Activated naive CD8-positive, alpha-beta T cell (primary cell): ENCODE measurements around the gene SMYD4.
A peak's percentile ranks its signal among the peaks of the same experiment; 100 is the strongest.
"Not testable (repeated sequence)": the region's sequence is repeated elsewhere in the genome, so short reads cannot be mapped to it uniquely, and the experiment has no call there.

Experiments used
- H3K27ac Mint-ChIP-seq: one replicate; pipeline ENCODE4 v1.8.0; 2021; ENCODE audit warnings: mixed read lengths
- H3K27me3 Mint-ChIP-seq: one replicate; pipeline ENCODE4 v1.8.0; 2021; ENCODE audit warnings: mixed read lengths
- H3K36me3 Mint-ChIP-seq: one replicate; pipeline ENCODE4 v1.8.0; 2021; ENCODE audit warnings: mixed read lengths
- H3K4me1 Mint-ChIP-seq: one replicate; pipeline ENCODE4 v1.8.0; 2021; ENCODE audit warnings: low read depth, mixed read lengths
- H3K4me3 Mint-ChIP-seq: one replicate; pipeline ENCODE4 v1.8.0; 2021; ENCODE audit warnings: mild to moderate bottlenecking, mixed read lengths
- H3K9me3 Mint-ChIP-seq: one replicate; pipeline ENCODE4 v1.8.0; 2021; ENCODE audit warnings: low read depth, mixed read lengths

SMYD4 gene

DNA sequence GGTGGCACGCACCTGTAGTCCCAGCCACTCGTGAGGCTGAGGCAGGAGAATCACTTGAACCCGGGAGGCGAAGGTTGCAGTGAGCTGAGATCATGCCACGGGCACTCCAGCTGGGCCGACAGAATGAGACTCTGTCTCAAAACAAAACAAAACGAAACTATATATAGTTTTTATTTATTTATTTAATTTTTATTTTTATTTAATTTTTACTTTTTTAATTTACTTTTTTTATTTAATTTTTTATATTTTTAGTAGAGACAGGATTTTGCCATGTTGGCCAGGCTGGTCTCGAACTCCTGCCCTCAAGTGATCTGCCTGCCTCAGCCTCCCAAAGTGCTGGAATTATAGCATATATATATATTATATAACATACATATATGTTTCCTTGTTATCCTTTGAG is 26.8 kb upstream of the SMYD4 start:
- H3K4me3 Mint-ChIP-seq, H3K27ac Mint-ChIP-seq, H3K9me3 Mint-ChIP-seq, H3K27me3 Mint-ChIP-seq, H3K4me1 Mint-ChIP-seq, H3K36me3 Mint-ChIP-seq: not testable (repeated sequence)

DNA sequence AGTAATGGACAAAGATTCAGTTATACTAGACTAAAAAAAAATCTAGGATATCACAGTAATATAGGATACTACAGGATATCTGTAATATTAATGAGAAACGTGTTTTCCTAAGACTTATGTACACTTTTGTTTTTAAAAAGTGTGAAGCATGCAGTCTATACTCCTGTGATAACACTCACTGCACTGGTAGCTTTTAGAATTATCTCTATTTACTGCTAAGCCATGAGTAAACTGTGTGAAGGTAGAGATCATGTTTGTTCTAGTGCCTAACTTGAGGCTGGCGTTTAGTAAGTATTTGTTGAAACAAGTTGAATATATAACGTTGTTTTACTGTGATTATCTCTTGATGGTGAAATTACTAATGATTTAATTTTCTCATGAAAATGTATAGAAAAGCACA is 24.0 kb upstream of the SMYD4 start:
- H3K9me3 Mint-ChIP-seq: no peaks in the 10 kb centered on the region

DNA sequence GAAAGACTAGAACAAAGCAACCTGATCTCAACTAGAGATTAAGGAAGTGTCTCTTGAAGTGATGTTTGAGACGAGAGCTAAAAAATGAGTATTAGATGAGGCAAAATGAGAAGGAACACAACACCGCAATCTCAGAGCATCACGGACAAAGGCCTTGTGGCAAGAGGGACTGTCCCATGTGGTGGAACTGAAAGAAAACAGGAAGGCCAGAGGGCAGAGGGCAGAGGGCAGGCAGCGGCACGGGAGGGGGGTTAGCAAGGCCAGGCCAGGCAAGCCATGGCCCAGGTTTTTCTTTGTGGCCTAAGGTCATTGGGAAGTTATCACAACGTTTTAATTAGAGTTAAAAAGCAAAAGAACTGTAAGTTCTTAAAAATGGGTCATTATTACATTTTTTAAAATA is 22.6 kb upstream of the SMYD4 start:
- Mint-ChIP-seq H3K4me3 (no peak overlapping the region), H3K27ac (peak overlapping the region; percentile 69), H3K36me3 (peaks cover 7% of the 10 kb centered on the region), H3K4me1 (peaks cover 3% of the 10 kb centered on the region), H3K9me3 (no peaks in the 10 kb centered on the region), H3K27me3 (no peaks in the 10 kb centered on the region)

More for the DNA sequence above, 24.0 kb upstream of the SMYD4 start:
- H3K4me3 Mint-ChIP-seq: no peak overlapping the region
- peaks cover 3% of the 10 kb centered on the region for H3K4me1 Mint-ChIP-seq
- no peaks in the 10 kb centered on the region for H3K27me3 Mint-ChIP-seq
- peaks cover 3% of the 10 kb centered on the region for H3K36me3 Mint-ChIP-seq
- no peak overlapping the region for H3K27ac Mint-ChIP-seq

DNA sequence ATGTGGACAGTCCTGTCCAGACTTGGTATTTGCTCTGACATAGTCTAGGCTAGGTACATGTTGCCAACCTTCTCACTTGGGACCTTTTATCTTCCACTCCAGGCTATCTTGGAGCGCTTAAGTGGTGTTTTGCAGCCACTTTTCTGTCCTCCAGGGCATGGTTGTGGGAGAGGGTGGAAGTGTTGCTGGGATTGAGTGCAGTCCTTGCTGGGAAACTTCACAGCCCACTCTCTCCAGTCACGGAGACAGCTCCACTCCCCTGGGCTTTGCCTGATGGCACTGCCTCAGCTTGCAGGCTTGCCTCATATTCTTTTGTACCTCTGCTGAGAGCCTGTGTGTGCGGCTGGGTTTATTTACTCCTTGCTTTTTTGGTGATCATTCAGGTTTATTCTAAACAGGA is 17.5 kb upstream of the SMYD4 start:
- peaks cover 11% of the 10 kb centered on the region for H3K36me3 Mint-ChIP-seq
- H3K27ac Mint-ChIP-seq: peak overlapping the region; percentile 28
- H3K9me3 Mint-ChIP-seq: no peaks in the 10 kb centered on the region
- peaks cover 3% of the 10 kb centered on the region for H3K4me1 Mint-ChIP-seq
- H3K27me3 Mint-ChIP-seq: no peaks in the 10 kb centered on the region
- H3K4me3 Mint-ChIP-seq: no peak overlapping the region

DNA sequence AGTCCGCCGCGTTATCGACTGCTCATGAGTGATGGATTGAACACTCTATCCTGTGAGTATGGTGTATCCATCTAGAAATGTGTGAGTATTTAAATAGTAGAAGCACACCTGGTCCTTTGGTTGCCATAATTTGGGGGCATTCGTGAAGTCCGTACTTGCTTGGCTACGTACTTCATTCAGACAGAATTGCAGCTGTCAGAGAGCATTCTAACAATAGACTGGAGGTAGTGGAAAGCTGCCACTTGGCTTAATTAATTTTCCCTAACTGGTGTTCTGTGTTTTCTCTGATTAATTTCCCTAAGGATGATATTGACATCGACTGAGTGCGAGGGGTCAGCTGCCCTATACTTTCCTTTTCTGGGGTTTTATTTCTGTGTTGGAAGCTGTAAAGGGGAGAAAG is 14.2 kb upstream of the SMYD4 start:
- H3K4me1 Mint-ChIP-seq: peaks cover 4% of the 10 kb centered on the region
- H3K9me3 Mint-ChIP-seq: no peaks in the 10 kb centered on the region
- no peak overlapping the region for H3K27ac Mint-ChIP-seq
- peaks cover 10% of the 10 kb centered on the region for H3K36me3 Mint-ChIP-seq
- no peak overlapping the region for H3K4me3 Mint-ChIP-seq
- H3K27me3 Mint-ChIP-seq: no peaks in the 10 kb centered on the region

DNA sequence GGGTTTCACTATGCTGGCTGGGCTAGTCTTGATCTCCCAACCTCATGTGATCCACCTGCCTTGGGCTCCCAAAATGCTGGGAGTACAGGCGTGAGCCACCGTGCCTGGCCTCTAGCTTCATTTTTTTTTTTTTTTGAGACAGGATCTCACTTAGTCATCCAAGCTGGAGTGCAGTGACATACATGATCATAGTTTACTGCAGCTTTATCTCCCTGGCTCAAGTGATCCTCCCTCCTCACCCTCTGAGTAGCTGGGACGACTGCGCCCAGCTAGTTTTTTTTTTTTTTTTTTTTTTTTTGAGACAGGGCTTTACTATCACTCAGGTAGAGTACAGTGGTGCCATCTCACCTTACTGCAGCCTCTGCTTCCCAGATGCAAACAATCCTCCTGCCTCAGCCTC is 9.8 kb upstream of the SMYD4 start:
- no peak overlapping the region for H3K4me3 Mint-ChIP-seq
- no peak overlapping the region for H3K27ac Mint-ChIP-seq
- no peaks in the 10 kb centered on the region for H3K27me3 Mint-ChIP-seq
- no peaks in the 10 kb centered on the region for H3K9me3 Mint-ChIP-seq
- H3K36me3 Mint-ChIP-seq: peaks cover 9% of the 10 kb centered on the region
- H3K4me1 Mint-ChIP-seq: peaks cover 24% of the 10 kb centered on the region

DNA sequence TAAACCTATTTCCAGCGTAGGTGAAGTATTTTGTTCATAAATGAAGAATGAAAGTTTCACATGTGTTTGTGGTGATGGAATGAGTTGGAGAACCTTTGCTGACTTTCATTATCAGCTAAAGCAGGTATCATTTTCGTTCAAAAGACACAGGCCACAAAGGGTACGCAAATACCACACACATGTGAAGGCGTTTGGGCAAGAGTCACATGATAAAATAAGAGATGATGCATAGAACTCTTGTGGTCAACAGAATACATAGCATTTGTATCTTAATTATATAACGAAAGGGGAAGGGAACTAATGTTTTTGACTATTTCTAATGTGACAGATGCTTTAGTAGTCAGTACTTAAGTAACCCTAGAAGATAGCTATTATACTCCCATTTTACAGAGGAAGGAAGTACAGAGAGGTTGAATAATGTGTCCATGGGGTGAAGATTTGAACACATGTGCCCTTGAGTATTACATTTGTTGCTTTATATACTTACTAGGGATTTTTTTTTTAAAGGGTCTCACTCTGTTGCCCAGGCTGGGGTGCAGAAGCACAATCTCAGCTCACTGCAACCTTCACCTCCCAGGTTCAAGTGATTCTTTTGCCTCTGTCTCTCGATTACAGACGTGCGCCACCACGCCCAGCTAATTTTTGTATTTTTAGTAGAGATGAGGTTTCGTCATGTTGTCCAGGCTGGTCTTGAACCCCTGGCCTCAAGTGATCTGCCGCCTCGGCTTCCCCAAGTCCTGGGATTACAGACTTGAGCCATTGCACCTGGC is 4.9 kb upstream of the SMYD4 start:
- H3K4me1 Mint-ChIP-seq: peaks cover 49% of the 10 kb centered on the region
- no peaks in the 10 kb centered on the region for H3K27me3 Mint-ChIP-seq
- H3K4me3 Mint-ChIP-seq: peak overlapping the region; percentile 68
- H3K36me3 Mint-ChIP-seq: peaks cover 11% of the 10 kb centered on the region
- H3K9me3 Mint-ChIP-seq: no peaks in the 10 kb centered on the region
- H3K27ac Mint-ChIP-seq: peak overlapping the region; percentile 85

DNA sequence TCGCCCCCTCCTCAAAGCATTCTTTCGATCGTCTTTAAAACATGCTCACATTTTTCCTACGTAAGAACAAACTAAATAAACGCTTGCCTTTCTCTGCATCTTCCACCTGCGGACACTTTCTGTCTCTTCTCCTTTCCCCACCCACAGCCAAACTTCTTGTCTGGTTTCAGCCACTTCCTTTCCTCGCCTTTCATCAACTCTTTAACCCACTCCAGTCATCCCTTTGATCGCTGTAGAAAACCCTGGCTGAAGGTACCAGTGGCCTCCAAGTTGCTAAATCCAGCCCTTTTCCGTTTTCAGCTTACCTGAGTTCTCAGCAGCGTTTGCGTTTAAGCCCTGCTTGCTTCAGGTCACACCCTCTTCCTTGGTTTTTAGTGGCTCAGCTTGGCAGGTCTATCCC is 586 bp upstream of the SMYD4 start:
- Mint-ChIP-seq H3K9me3 (no peaks in the 10 kb centered on the region), H3K4me1 (peaks cover 57% of the 10 kb centered on the region), H3K27me3 (no peaks in the 10 kb centered on the region), H3K27ac (peak overlapping the region; percentile 89), H3K36me3 (peaks cover 11% of the 10 kb centered on the region), H3K4me3 (peak overlapping the region; percentile 95)

DNA sequence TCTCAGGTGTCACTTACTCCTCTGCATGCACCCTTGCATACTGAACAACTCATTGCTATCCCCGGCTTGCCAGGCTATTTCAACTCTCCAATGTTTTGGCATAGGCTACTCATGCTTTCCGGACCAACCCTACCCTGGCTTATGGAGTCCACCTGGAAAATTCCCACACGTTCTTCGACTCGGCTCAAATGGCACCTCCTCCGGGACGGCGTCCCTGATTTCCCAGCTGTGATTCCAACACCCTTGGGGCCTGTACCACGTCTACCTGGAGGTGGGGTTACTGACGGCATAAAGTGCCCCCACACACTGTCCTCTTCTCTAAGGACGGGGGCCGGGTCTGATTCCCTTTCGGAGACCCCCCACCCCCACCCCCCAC is 498 bp downstream of the SMYD4 start:
- peak overlapping the region; percentile 72 for H3K27ac Mint-ChIP-seq
- H3K4me1 Mint-ChIP-seq: peaks cover 52% of the 10 kb centered on the region

DNA sequence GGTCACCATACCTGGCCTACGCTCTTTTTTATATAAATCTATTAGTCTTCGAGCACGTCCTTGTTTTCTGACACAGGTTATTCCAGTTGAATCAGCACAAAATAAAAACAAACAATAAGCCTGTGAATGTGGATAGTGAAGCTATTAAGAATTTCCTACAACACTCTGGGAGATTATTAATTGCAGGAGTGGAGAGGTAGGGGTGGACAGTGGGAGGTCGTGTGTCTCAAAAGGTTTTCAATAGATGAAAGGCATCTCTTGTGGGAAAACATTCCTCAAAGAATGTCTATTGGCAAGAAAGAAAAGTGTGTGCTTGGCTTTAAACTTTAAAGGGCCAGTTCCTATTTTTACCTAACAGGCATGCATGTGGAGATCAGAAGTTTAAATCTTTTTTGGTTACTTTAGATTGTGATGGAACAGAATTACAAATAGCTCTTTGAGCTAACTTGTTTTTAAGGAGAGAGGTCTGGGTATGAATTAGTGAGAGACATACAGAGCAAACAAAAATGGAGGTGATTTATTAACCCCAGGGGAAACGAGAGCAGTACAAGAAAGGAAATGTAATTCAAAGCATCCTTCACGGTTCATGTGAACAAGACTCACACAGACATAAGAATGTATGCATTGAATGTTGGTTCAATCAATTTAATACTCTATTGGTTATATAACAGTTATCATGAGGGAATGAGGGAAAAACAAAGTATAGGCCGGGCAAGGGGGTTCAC is 9.0 kb downstream of the SMYD4 start:
- Mint-ChIP-seq H3K4me3 (no peak overlapping the region), H3K4me1 (peaks cover 34% of the 10 kb centered on the region), H3K27me3 (no peaks in the 10 kb centered on the region), H3K36me3 (peaks cover 4% of the 10 kb centered on the region), H3K9me3 (no peaks in the 10 kb centered on the region), H3K27ac (no peak overlapping the region)

More for the DNA sequence above, 498 bp downstream of the SMYD4 start:
- Mint-ChIP-seq H3K4me3 (peak overlapping the region; percentile 89), H3K27me3 (no peaks in the 10 kb centered on the region), H3K9me3 (no peaks in the 10 kb centered on the region), H3K36me3 (peaks cover 12% of the 10 kb centered on the region)

DNA sequence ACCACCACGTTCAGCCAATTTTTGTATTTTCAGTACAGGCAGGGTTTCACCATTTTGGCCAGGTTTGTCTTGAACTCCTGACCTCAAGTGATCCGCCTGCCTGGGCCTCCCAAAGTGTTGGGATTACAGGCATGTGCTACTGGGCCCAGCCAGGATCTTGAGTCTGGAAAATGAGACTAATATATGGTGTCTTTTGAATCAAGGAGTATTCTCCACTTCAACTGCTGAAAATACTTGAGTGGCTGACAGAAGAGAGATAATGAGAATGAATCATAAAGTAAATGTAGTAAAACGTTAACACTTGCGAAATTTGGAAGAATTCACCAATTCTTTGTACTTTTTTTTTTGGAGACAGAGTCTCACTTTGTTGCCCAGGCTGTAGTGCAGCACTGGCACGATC is 16.6 kb downstream of the SMYD4 start:
- H3K27ac Mint-ChIP-seq: no peak overlapping the region
- no peaks in the 10 kb centered on the region for H3K9me3 Mint-ChIP-seq
- peaks cover 3% of the 10 kb centered on the region for H3K36me3 Mint-ChIP-seq
- H3K4me1 Mint-ChIP-seq: peaks cover 2% of the 10 kb centered on the region
- H3K27me3 Mint-ChIP-seq: no peaks in the 10 kb centered on the region
- H3K4me3 Mint-ChIP-seq: no peak overlapping the region

DNA sequence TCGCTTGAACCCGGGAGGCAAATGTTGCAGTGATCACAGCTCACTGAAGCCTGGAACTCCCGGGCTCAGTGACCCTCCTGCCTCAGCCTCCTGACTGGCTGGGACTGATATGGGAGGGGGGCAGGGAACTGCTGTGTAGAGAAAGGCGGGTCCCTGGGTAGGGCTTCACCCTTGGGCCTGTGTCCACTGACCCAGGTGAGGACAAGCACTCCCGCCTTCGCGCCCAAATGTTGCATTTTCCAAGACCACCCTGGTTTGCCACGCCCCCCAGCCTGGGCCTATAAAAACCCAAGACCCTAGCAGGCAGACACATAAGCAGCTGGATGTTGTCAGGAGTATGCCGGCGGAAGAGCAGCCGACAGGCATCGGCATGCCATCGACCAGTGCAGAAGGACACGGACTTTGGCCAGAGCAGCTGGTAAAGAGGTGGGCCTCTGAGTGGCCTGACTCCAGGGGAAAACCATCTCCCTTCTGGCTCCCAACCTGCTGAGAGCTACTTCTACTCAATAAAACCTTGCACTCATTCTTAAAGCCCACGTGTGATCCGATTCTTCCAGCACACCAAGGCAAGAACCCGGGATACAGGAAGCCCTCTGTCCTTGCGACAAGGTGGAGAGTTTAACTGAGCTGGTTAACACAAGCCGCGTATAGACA is 19.1 kb downstream of the SMYD4 start:
- no peak overlapping the region for H3K27ac Mint-ChIP-seq
- peaks cover 6% of the 10 kb centered on the region for H3K36me3 Mint-ChIP-seq
- no peaks in the 10 kb centered on the region for H3K4me1 Mint-ChIP-seq
- H3K27me3 Mint-ChIP-seq: no peaks in the 10 kb centered on the region
- no peaks in the 10 kb centered on the region for H3K9me3 Mint-ChIP-seq
- H3K4me3 Mint-ChIP-seq: no peak overlapping the region

DNA sequence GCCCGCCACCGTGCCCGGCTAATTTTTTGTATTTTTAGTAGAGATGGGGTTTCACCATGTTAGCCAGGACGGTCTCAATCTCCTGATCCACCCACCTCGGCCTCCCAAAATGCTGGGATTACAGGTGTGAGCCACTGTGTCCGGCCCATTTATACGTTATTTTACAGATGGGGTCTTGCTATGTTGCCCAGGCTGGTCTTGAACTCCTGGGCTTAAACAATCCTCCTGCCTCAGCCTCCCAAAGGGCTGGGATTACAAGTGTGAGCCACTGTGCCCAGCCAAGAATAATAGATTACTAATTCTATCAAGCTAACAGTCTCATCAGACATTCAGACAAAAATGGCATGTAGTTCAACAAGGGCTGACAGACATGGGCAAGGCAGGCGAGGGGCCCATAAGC is 19.9 kb downstream of the SMYD4 start:
- not testable (repeated sequence) for H3K36me3 Mint-ChIP-seq

DNA sequence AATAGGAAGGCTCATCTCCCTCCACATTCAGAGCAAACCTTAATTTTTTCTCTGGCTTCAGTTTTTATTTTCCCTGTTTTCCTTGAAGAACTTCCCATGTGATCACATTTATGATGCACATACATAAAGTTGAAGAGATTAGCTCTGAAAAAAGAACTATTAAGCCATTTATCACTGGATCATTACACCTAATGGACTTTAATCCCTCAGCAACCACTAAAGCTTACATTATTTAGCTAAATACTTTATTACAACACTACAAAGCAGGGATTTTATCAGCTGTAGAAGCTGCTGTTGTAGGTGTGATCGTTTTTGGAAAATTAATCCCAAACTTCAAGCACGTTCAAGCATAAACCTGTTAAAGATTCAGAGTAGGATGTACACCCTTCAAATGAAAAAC is 21.1 kb downstream of the SMYD4 start:
- Mint-ChIP-seq H3K4me1 (no peaks in the 10 kb centered on the region), H3K36me3 (peaks cover 6% of the 10 kb centered on the region), H3K9me3 (no peaks in the 10 kb centered on the region), H3K4me3 (no peak overlapping the region), H3K27me3 (no peaks in the 10 kb centered on the region), H3K27ac (no peak overlapping the region)

More for the DNA sequence above, 19.9 kb downstream of the SMYD4 start:
- not testable (repeated sequence) for H3K27ac Mint-ChIP-seq, H3K4me1 Mint-ChIP-seq, H3K27me3 Mint-ChIP-seq, H3K4me3 Mint-ChIP-seq, H3K9me3 Mint-ChIP-seq

DNA sequence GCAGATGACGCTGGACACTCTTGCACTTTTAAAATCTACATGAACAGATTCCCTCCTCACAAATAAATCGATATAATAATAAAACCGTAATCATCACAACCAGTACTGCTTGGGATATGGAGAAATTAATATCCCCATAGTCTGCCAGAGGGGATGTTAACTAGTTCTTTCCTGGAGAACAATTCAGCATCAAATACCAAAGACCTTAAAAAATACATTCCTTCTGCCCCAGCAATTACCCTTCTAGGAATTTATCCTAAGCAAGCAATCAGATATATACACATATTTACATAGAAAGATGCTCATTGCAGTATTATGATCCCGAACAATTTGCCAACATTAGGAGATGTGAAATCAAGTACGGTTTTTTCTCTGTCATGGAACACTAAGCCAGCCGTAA is 21.8 kb downstream of the SMYD4 start:
- H3K27ac Mint-ChIP-seq: no peak overlapping the region
- no peak overlapping the region for H3K4me3 Mint-ChIP-seq
- no peaks in the 10 kb centered on the region for H3K9me3 Mint-ChIP-seq
- H3K36me3 Mint-ChIP-seq: peaks cover 8% of the 10 kb centered on the region
- no peaks in the 10 kb centered on the region for H3K4me1 Mint-ChIP-seq
- no peaks in the 10 kb centered on the region for H3K27me3 Mint-ChIP-seq
